HG02610 (cell line): ENCODE data around the gene SMLR1.
"Not testable (repeated sequence)": the region's sequence is repeated elsewhere in the genome, so short reads cannot be mapped to it uniquely, and the experiment has no call there.

Experiments used
- ATAC-seq: cut with Tn5 transposase; IDR thresholded peaks from one replicate; pipeline ENCODE4 v1.9.1; 2021; ENCODE audit warnings: mild to moderate bottlenecking, moderate library complexity; ENCODE audit not compliant: unreplicated experiment

The SMLR1 gene

DNA sequence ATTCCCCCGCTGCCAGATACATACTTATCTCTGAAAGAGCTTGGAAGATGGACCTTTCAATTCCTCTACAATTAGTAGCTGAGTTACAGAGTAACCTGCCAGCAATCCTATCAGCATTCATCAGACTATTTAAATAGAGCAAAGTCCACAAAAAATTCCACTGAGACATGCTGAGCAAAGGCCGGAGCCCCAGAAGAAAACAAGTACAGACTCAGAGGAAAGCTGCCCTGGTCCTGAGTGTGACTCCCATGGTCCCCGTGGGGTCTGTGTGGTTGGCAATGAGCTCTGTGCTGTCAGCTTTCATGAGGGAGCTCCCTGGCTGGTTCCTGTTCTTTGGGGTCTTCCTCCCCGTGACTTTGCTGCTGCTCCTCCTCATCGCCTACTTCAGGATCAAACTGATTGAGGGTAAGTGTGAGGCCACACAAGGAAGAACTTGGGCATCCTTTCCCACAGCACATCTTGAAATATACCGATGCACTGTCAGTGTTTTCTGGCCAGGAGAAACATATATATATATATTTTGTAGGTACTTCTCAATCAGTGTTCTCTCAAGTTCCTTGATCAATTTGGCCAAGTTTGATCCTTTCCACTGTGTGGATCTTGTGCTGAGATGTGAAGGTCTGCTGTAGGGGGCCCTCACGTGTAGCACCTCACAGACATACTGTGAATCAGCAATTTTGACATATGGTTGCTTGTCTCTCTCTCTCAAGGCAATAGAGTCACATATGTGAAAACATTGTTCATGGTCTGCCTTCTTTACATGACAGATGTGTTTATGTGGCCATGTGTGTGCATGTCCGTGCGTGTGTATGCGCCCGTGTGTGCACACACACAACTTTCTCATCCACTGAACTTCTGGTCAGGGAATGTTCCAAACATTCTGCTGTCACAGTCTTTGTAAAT lies at the start of gene SMLR1:
TSS of gene SMLR1 (plus strand) at position 160 of the 903 bp plus-strand sequence. CDS start at position 168, 8 bp downstream.
- ATAC-seq, result no peak

DNA sequence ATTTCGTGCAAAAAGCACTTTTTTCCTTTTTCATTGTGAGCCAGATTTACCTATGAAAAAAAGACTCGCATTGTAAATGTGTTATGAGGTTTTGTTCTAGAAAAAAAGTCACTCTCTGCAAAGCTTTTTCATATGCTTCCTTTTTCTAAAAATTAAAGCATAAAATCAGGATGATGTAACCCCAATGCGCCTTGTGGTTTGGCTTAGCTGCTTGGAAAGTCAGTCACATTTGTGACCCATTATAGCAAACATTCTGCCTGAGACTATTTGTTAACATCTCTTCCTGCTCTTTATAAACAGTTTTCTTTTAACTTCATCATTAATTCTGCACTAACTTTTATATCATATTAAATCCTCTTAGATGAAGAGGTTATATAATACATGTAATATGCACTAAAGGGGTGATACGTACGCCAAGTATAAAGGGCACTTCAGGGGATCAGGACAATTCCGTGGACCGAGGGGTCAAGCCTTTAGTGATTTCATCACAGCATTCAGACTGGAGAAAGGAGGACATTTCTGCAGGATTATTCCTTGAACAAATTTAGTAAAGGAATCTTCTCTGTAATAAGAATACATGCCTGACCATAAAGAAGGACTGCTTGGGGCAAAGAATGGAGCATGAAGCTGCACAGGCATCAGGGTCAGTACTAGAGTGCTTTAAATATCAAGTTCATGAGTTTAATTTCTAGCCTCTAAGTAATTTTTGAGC lies 48.1 kb upstream of the SMLR1 start:
- ATAC-seq, result no peak

DNA sequence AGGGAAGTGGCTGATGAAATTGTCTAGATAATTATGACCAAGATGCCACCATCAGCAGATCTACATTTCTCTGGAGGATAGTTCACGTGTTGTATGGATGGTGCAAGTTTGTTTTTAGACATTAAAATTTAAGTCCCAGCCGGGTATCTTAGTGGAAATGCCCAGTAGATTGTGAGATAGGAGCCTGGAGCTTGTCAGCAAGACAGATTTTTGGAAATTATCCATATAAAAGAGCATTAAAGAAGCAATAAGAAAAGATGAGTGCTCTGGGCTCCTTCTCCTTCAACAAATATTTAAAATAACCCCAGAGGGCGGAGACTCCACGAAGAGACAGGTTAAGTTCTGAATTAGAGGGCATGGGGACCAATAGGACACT lies 47.6 kb upstream of the SMLR1 start:
- no peak for ATAC-seq

DNA sequence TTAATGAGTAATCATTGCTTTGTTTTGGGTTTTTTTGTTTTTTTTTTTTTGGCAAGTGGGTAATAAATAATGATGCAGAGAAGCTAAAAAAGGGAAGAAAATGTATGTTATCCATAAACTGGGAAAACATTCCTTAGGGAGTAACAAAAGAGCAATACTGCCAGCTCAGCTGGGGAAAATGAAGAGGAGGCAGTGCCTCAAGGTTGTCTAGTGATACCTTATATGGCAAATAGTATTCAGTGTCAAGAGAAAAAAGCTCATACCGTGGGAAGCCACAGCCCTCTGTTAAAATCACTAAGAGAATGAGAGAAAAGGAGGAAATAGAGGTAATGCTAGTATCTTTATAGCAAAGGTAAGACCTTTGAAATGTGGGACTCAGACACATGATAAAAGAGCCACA lies 47.1 kb upstream of the SMLR1 start:
- ATAC-seq, result no peak

DNA sequence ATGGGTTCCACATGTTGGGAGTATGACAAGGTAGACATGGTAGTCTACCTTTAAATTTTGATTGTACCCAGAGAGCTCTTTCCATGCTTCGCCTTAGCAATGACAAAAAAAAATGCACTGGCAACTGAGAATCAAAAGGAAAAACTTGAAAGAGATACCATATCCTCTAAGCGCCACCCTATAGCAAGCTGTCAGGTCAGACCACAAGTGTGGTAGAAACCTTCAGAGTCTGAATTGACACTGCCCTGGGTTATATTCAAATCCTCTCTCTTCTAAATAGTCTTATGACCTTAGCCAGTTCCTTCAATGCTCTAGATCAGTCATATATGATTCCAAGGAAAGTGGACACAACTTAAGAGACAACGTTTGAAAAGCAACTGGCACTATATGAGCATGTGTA lies 45.6 kb upstream of the SMLR1 start:
- ATAC-seq, result peak; percentile 37

DNA sequence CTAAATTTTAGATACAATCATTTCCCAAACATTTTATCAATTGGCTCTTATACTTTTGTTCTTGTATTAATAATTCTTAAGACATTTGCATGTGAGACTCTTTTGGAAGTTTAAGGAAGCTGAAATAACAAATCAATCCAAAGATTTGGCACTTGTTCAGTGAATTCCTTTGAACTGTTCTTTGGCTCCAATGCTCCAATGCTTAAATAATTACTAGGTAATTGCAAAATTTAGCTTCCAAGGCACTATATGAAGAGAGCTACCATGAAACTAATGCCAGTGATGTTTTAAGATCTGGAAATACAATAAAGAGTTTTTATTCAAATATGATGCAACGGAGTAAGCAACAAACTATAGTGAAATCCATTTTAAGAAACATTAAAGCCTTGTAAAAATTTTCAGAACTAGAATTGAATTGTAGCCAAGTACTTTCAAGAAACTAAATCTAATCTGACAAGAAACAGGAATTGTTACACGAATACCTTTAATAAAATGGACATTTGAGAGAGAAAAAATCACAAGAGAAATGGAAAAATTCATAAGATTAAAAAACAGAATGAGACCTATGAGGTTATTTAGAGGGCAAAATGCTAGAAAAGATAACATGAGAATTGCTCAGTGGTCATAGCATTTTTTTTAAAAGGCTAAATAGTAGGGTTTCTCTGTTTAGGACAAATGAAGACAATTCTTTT lies 43.6 kb upstream of the SMLR1 start:
- no peak for ATAC-seq

GRCh38 chr6:130787726-130788500 lies 39.3 kb upstream of the SMLR1 start:
- peak; percentile 75 for ATAC-seq

GRCh38 chr6:130788954-130789353 lies 38.3 kb upstream of the SMLR1 start:
- no peak for ATAC-seq

DNA sequence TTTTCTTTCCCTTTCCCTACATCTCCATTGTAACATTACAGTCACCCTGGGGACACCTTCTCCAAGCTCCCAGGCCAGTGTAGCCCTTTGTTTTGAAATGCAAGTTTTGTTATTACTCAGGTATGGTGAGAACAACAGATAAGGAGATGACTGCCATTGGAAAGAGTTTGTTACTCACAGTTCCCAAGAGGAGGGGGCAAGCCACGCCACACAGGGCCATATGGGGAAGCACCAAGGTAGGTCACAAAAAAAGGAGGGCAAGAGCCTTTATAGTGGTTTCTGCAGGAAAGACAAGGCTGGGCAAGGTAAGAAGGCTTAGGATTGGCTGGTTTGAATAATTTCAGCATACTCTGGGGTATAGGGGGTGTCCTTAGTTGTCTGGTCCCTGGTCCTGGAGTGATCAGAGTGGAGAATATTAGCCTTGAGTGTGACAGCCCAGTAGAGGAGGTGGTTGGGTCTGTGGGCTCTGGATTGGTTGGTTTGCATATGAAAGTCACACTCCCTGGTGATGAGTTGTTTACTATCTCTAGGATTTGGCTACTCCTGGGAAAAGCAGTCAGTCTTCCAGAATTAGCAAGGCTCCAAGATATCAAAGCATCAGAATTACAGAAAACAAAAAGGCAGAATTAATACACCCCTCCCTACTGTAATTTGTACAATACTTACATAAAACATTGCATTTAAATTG lies 33.1 kb upstream of the SMLR1 start:
- ATAC-seq, result no peak

DNA sequence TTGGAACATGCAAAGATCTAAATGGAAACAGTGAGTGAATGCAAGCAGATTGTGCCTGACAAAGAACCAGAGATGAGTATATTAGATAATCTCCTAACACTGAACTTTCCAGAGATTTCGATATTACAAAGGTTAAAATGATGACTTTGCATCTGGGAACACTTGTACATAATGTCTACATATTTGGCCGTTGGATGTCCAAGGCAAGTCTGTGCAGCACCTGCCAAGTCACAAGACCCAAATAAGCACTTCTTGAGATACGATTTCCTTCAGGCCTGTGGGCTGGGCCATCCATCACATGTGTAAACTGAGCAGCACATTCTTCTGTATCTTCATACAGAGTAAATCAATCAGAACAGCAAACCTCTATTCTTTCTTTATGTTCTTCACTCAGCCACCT lies 32.5 kb upstream of the SMLR1 start:
- no peak for ATAC-seq

GRCh38 chr6:130796313-130796905 lies 30.8 kb upstream of the SMLR1 start:
- ATAC-seq, result no peak

GRCh38 chr6:130797061-130797460 lies 30.1 kb upstream of the SMLR1 start:
- no peak for ATAC-seq

- not testable (repeated sequence) for ATAC-seq
Measured at GRCh38 chr6:130801368-130801767, 25.8 kb upstream of the SMLR1 start.

- no peak for ATAC-seq
Measured at GRCh38 chr6:130810307-130811030, 16.7 kb upstream of the SMLR1 start.

- no peak for ATAC-seq
Measured at GRCh38 chr6:130811932-130812331, 15.3 kb upstream of the SMLR1 start.

GRCh38 chr6:130814506-130814905 lies 12.7 kb upstream of the SMLR1 start:
- no peak for ATAC-seq

DNA sequence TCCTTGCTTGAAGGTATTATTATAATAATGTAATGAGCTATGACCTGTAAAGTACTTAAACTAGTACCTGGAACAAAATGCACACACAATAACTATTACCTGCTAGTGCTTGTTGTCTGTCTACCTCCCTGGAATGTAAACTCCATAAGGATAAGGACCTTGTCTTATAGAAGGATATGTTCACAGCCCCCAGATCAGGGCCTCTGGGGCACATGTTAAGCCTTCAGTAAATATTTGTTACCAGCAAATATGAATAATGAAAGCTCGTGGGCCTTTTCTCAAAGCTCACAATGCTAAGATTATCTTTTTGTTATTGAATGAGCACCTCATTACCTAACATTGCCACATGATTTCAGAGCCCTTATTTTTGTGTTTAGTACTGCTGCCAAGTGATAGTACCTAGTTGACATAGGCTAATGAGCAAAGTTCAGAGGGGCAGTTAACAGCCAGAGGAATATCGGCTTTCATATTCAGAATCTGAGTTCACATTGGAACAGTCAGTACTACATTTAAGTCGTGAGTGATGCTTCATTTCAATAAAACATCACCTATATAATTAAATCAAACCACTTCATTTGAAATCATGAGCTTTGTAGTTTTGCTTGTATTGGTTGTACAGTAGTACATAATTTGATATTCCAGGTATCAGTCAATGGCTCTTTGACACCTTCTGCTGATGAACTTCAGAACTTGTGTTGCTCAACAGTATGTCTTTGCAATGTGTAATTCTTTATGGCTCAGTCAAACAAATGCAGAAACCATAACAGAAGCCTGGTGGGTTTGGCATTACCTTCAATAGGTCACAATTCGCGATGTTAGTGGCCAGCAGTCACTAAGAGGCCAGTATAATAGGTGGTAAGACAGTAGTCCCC lies 11.8 kb upstream of the SMLR1 start:
- ATAC-seq, result no peak

- ATAC-seq, result no peak
Measured at GRCh38 chr6:130822736-130823135, 4.5 kb upstream of the SMLR1 start.
